ENCODE measurements around the gene ARHGEF18.

The ARHGEF18 gene

GRCh38 chr19:7386769-7387168 lies 38.0 kb downstream of the ARHGEF18 start:
- DNase-seq = no peak

DNA sequence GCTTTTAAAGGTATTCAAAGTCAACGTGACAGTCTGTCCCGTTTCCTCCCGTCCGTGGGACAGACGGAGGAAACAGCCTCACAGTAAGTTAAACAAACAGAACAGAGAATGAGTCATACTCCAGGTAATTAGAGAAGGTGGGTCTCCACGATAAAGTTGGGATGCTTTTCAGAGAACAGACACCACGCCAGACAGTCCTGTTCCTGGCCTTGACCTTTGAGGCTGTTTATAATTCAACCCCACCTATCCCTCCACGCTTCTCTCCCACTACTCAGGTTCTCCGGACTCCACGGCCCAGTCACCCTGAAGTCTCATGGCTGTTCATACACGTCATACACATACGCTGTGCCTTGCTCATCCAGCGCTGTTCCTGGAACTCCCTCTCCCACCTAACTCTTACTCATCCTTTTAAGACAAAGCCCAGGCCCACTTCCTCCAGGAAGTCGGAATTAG lies 42.5 kb downstream of the ARHGEF18 start:
- no peak for DNase-seq

DNA sequence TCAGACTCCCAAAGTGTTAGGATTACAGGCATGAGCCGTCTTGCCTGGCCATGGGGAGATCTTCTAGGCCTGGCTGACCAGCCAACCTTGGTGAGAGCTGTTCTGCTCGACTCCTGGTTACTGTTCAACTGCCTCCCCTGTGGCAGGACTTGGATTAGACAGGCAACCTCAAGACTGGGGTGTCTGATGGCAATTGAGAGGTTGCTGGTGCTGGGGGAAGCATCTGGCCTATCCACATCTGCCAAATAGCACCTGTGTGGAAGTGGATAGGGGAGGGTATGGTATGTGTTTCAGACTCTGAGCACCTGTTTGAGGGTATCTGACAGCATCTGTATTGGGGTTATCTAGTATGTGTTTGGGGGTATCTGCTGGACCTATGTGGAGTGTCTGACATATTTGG lies 44.7 kb downstream of the ARHGEF18 start:
- DNase-seq = no peak

DNA sequence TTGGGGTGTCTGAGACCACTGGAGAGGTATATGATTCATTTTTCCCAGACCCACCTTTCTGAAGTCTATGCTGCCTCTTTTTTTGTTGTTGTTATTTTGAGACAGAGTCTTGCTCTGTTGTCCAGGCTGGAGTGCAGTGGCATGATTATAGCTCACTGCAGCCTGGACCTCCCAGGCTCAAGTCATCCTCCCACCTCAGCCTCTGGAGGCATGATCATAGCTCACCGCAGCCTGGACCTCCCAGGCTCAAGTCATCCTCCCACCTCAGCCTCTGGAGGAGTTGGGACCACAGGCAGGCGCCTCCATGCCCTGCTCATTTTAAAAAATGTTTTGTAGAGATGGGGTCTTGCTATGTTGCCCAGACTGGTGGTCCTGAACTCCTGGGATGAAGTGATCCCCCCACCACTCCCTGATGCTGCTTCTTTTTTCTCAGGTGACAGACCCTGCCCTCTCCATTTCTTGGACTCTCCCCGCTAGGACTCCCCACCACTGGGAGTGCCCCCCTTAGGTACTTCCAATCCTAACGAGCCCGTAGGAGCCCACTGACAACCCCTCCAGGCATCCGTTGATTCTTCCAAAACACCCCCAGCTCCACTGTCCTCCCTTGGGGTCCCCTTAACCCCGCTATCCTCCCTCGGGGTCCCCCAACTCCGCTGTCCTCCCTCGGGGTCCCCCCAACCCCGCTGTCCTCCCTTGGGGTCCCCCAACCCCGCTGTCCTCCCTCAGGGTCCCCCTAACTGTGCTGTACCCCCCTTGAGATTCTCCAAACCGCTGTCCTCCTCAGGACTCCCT lies 45.4 kb downstream of the ARHGEF18 start:
- no peak for DNase-seq

DNA sequence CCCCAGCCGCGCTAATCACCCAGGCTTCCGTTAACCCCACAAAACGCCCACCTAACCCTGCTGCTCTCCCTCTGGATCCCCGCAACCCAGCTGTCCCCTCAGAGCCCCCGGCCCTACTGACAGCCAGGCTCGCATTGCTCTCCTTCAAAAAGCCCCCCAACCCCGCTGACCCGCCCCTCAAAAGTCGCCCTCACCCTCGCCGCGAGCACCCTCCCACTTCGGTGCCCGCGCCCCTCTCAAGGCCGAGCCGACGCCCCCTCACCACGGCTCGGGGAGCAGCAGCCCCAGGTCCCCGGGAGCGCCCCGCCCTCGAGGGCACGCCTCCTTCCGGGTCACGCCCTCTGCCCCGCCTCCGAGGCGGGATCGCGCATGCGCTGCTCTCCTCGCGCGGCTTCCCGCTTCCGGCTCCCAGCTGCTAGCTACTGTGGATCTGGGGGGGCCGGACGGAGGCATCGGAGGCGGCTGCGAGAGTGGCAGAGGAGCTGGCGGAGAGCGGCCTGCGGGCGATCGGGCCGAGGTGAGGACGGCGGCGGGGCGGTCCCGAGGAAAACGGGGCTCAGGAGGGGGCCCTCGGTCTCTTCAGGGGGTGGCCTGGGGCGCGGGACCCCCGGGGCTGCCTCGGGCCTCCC lies 46.1 kb downstream of the ARHGEF18 start:
- DNase-seq = peak; percentile 93

- DNase-seq = no peak
These were observed 46.8 kb downstream of the ARHGEF18 start for GRCh38 chr19:7395360-7396066.

GRCh38 chr19:7397687-7398086 lies 49.0 kb downstream of the ARHGEF18 start:
- DNase-seq = no peak

Data from activated CD4-positive, alpha-beta T cell treated with anti-CD3 and anti-CD28 coated beads, Interleukin-2, amount 50 U/mL, for 16 hours (primary cell).